K562 (cell line): ENCODE measurements around the gene PRR19. TPM values are rescaled to one million over a fixed set of nuclear protein-coding genes. Genes with fewer than 3 reads are reported as not detected.

ENCODE experiments used
- ADNP ChIP-seq: fragments of 200-800 bp; sonication (Bioruptor generic); IDR thresholded peaks from 2 replicates; pipeline ENCODE4 v1.6.1; 2016; ENCODE audit warnings: missing genetic modification characterization, missing compliant biosample characterization
- ARID1B ChIP-seq: fragments of 450-650 bp; IDR thresholded peaks from 2 replicates; pipeline ENCODE4 v1.6.1; 2016; ENCODE audit warnings: antibody characterized with exemption, mild to moderate bottlenecking, inconsistent platforms
- ESRRA ChIP-seq: fragments of 450-650 bp; IDR thresholded peaks from 2 replicates; pipeline ENCODE4 v1.6.1; 2014; ENCODE audit warnings: low read depth, mild to moderate bottlenecking, moderate library complexity, borderline replicate concordance
- GABPA ChIP-seq: fragments of 200-800 bp; sonication (Bioruptor generic); conservative IDR thresholded peaks from 2 replicates; pipeline ENCODE4 v1.6.1; 2016; ENCODE audit warnings: low read depth, missing genetic modification characterization, missing compliant biosample characterization
- HDAC1 ChIP-seq, 2 experiments: fragments of 450-650 bp; IDR thresholded peaks; 2 replicates each; pipeline ENCODE4 v1.6.1; 2016 to 2017; ENCODE audit warnings: inconsistent platforms in 1 of 2, mild to moderate bottlenecking in 1 of 2, moderate library complexity in 1 of 2
- HDAC2 ChIP-seq: fragments of 450-650 bp; IDR thresholded peaks from 2 replicates; pipeline ENCODE4 v1.6.1; 2016; ENCODE audit warnings: mild to moderate bottlenecking
- KDM2B ChIP-seq: fragments of 250-450 bp; sonication (Bioruptor Pico); IDR thresholded peaks from 2 replicates; pipeline ENCODE4 v1.8.0; 2021; ENCODE audit warnings: mild to moderate bottlenecking, moderate library complexity
- ZBTB7A ChIP-seq: IDR thresholded peaks from 2 replicates; pipeline ENCODE4 v1.6.1; 2011; ENCODE audit warnings: low read depth, mild to moderate bottlenecking, low read length, moderate library complexity, borderline replicate concordance; ENCODE audit not compliant: control insufficient read depth
- ZNF140 ChIP-seq: fragments of 250-450 bp; sonication (Bioruptor Pico); IDR thresholded peaks from 2 replicates; pipeline ENCODE4 v1.8.0; 2021; ENCODE audit warnings: moderate library complexity, mild to moderate bottlenecking, inconsistent platforms
- polyA plus RNA-seq, 8 experiments: library from polyadenylated mRNA; depleted of rRNA in 4 of 8; stranded (reverse) in 5 of 8; unstranded in 3 of 8; fragments of >200 nt; fragmentation: Nextera tagmentation in 2 of 8; fragmentation: Illumina TruSeq in 1 of 8; extraction: Ambion mirVana in 2 of 8; extraction: Trizol in 1 of 8; gene quantifications; 2 replicates each; pipeline versions ENCODE4 v1.2.1 to v1.2.3, GENCODE V29; 2011 to 2014; ENCODE audit warnings: inconsistent platforms in 1 of 8, missing spikeins in 1 of 8
- total RNA-seq, 7 experiments: library from RNA; depleted of rRNA in 6 of 7; stranded (reverse); fragments of >200 nt in 6 of 7; fragmentation: Illumina TruSeq in 2 of 7; extraction: Trizol in 2 of 7; gene quantifications; 2 replicates each; pipeline versions ENCODE4 v1.2.1 to v1.2.3, GENCODE V29; 2011 to 2021; ENCODE audit warnings: low replicate concordance in 1 of 7
- TF ChIP-seq, protein P1 (sequence below): fragments of 250-450 bp; sonication (Bioruptor Pico); IDR thresholded peaks from 2 replicates; pipeline ENCODE4 v1.5.0; 2021
- TF ChIP-seq, protein P2 (sequence below), 2 experiments: fragments of 450-650 bp; conservative IDR thresholded peaks; 2 replicates each; pipeline ENCODE4 v1.6.1; 2017; ENCODE audit warnings: mild to moderate bottlenecking in 2 of 2, moderate library complexity in 2 of 2
- TF ChIP-seq, protein P3 (sequence below): sonication (generic); formaldehyde crosslinking; IDR thresholded peaks from 2 replicates; pipeline ENCODE4 v1.9.0; 2022; ENCODE audit warnings: mild to moderate bottlenecking, missing genetic modification reagents
- TF ChIP-seq, protein P4 (sequence below), 3 experiments: fragments of 200-800 bp in 1 of 3; fragments of 250-450 bp in 1 of 3; fragments of 450-650 bp in 1 of 3; sonication (Bioruptor Pico) in 1 of 3; sonication (Bioruptor generic) in 1 of 3; formaldehyde crosslinking in 1 of 3; IDR thresholded peaks; 2 replicates each; pipeline versions ENCODE4 v1.6.1 to v1.8.0; 2016 to 2022; ENCODE audit warnings: mild to moderate bottlenecking in 2 of 3, missing genetic modification characterization in 2 of 3, missing compliant biosample characterization in 1 of 3, moderate library complexity in 1 of 3
- TF ChIP-seq, protein P5 (sequence below): fragments of 200-800 bp; sonication (Bioruptor generic); IDR thresholded peaks from 2 replicates; pipeline ENCODE4 v1.6.1; 2017; ENCODE audit warnings: missing genetic modification characterization, missing compliant biosample characterization
- TF ChIP-seq, protein P6 (sequence below): sonication (generic); formaldehyde crosslinking; IDR thresholded peaks from 2 replicates; pipeline ENCODE4 v1.8.0; 2022; ENCODE audit warnings: mild to moderate bottlenecking, missing genetic modification reagents

PRR19 gene
- total and polyA plus RNA-seq, 9 of the 15 experiments (the other 6 are each of a cell fraction or from before 2014, with no cell fraction given): 0.10 to 1.6 (median 0.54) TPM

DNA sequence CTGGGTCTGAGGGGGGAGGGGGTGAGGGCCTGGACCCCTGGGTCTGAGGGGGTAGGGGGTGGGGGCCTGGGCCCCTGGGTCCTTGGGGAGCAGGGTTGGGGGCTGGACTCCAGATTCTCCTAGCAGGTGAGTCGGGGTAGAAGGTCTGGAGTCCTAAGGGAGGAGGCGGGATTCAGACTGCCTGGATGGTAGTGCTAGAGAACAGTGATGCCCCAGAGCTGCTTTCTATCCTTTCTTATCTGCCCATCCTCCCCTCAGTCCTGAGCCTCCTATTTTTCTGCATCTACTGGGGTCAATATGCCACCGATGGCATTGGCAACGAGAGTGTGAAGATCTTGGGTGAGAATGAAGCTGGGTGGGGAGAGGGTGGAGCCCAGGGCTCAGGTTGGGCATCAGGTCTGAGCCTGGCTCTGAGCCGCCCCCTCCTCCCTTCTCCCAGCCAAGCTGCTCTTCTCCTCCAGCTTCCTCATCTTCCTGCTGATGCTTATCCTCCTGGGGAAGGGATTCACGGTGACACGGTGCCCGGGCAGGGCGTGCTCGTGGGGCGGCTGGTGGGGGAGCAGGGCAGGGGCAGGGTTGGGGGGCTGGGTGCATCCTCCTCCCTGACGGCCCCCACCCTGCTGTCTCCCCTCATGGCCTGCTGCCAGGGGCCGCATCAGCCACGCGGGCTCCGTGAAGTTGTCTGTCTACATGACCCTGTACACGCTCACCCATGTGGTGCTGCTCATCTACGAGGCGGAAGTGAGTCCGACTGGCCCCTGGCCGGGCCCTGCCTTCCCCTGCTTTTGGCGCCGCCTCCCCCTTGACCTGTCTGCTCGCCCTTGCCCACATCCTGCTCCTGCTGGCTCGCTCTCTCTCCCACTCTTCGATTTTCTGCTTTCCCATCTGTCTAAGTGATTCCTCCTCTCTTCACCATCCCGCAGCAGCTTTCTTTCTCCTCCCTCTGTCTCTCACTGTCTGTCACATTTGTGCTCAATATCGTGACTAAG is 14.6 kb downstream of the PRR19 start (continued):
- TF ChIP-seq, protein P1, sequence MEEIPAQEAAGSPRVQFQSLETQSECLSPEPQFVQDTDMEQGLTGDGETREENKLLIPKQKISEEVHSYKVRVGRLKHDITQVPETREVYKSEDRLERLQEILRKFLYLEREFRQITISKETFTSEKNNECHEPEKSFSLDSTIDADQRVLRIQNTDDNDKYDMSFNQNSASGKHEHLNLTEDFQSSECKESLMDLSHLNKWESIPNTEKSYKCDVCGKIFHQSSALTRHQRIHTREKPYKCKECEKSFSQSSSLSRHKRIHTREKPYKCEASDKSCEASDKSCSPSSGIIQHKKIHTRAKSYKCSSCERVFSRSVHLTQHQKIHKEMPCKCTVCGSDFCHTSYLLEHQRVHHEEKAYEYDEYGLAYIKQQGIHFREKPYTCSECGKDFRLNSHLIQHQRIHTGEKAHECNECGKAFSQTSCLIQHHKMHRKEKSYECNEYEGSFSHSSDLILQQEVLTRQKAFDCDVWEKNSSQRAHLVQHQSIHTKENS (CRISPR knock-in tag): no peak
- peak in 1 of 2 experiments; percentile 12; a peak in 1 of 4 replicates for TF ChIP-seq HDAC1 (IDR thresholded peaks at IDR 0.05)
- TF ChIP-seq ARID1B: 0 out of 2 replicates have a peak, but pooled peaks have one; percentile 7
- TF ChIP-seq, protein P2, sequence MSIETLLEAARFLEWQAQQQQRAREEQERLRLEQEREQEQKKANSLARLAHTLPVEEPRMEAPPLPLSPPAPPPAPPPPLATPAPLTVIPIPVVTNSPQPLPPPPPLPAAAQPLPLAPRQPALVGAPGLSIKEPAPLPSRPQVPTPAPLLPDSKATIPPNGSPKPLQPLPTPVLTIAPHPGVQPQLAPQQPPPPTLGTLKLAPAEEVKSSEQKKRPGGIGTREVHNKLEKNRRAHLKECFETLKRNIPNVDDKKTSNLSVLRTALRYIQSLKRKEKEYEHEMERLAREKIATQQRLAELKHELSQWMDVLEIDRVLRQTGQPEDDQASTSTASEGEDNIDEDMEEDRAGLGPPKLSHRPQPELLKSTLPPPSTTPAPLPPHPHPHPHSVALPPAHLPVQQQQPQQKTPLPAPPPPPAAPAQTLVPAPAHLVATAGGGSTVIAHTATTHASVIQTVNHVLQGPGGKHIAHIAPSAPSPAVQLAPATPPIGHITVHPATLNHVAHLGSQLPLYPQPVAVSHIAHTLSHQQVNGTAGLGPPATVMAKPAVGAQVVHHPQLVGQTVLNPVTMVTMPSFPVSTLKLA (conservative IDR thresholded peaks at IDR 0.05): 0 out of 4 replicates have a peak, but pooled peaks have one; percentile 29 to 32
- TF ChIP-seq, protein P3, sequence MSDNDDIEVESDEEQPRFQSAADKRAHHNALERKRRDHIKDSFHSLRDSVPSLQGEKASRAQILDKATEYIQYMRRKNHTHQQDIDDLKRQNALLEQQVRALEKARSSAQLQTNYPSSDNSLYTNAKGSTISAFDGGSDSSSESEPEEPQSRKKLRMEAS (CRISPR knock-in tag): peak; percentile 44; the same call in 1 of the 2 replicates
- no peak for TF ChIP-seq KDM2B (CRISPR knock-in tag)
- TF ChIP-seq HDAC2: no peak
- peak; percentile 38; the same call in 1 of the 2 replicates for TF ChIP-seq ESRRA
- peak; percentile 0; the same call in 1 of the 2 replicates for TF ChIP-seq ZBTB7A
- TF ChIP-seq, protein P4, sequence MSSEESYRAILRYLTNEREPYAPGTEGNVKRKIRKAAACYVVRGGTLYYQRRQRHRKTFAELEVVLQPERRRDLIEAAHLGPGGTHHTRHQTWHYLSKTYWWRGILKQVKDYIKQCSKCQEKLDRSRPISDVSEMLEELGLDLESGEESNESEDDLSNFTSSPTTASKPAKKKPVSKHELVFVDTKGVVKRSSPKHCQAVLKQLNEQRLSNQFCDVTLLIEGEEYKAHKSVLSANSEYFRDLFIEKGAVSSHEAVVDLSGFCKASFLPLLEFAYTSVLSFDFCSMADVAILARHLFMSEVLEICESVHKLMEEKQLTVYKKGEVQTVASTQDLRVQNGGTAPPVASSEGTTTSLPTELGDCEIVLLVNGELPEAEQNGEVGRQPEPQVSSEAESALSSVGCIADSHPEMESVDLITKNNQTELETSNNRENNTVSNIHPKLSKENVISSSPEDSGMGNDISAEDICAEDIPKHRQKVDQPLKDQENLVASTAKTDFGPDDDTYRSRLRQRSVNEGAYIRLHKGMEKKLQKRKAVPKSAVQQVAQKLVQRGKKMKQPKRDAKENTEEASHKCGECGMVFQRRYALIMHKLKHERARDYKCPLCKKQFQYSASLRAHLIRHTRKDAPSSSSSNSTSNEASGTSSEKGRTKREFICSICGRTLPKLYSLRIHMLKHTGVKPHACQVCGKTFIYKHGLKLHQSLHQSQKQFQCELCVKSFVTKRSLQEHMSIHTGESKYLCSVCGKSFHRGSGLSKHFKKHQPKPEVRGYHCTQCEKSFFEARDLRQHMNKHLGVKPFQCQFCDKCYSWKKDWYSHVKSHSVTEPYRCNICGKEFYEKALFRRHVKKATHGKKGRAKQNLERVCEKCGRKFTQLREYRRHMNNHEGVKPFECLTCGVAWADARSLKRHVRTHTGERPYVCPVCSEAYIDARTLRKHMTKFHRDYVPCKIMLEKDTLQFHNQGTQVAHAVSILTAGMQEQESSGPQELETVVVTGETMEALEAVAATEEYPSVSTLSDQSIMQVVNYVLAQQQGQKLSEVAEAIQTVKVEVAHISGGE (CRISPR knock-in tag; IDR thresholded peaks at IDR 0.05): peak in 2 of 3 experiments; percentile 76 to 96; a peak in 4 of 6 replicates
- TF ChIP-seq GABPA (tag): peak; percentile 81
- TF ChIP-seq, protein P5, sequence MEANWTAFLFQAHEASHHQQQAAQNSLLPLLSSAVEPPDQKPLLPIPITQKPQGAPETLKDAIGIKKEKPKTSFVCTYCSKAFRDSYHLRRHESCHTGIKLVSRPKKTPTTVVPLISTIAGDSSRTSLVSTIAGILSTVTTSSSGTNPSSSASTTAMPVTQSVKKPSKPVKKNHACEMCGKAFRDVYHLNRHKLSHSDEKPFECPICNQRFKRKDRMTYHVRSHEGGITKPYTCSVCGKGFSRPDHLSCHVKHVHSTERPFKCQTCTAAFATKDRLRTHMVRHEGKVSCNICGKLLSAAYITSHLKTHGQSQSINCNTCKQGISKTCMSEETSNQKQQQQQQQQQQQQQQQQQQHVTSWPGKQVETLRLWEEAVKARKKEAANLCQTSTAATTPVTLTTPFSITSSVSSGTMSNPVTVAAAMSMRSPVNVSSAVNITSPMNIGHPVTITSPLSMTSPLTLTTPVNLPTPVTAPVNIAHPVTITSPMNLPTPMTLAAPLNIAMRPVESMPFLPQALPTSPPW (CRISPR knock-in tag): peak; percentile 39; the same call in 1 of the 2 replicates
- TF ChIP-seq, protein P6, sequence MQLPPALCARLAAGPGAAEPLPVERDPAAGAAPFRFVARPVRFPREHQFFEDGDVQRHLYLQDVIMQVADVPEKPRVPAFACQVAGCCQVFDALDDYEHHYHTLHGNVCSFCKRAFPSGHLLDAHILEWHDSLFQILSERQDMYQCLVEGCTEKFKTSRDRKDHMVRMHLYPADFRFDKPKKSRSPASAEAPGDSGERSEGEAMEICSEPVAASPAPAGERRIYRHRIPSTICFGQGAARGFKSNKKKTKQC: no peak
- TF ChIP-seq ADNP (tag): no peak
- no peak for TF ChIP-seq ZNF140
